HL-60 (cell line): ENCODE measurements around the gene FBLN7.

Source experiments
- DNase-seq, 2 experiments: peaks; one replicate each; pipeline ENCODE4 v3.0.0-alpha.2; 2010 to 2020; ENCODE audit warnings: low read depth in 1 of 2, low spot score in 1 of 2
- H3K27ac ChIP-seq: fragments of 250-450 bp; sonication (Bioruptor Pico); replicated peaks from 2 replicates; pipeline ENCODE4 v1.5.1; 2020; ENCODE audit warnings: mild to moderate bottlenecking, moderate library complexity
- H3K27me3 ChIP-seq: fragments of 250-450 bp; sonication (Bioruptor Pico); 2 replicates; pipeline ENCODE4 v1.5.1; 2021; ENCODE audit warnings: mild to moderate bottlenecking, moderate library complexity; ENCODE audit not compliant: insufficient read depth, poor library complexity, severe bottlenecking
- H3K4me3 ChIP-seq: replicated peaks from 2 replicates; pipeline ENCODE4 v1.5.1; 2011; ENCODE audit warnings: mild to moderate bottlenecking, control low read depth, low read length; ENCODE audit not compliant: insufficient read depth
- GABPA ChIP-seq: IDR thresholded peaks from 2 replicates; pipeline ENCODE4 v1.6.1; 2012; ENCODE audit warnings: low read depth
- POLR2AphosphoS5 ChIP-seq: IDR thresholded peaks from 2 replicates; pipeline ENCODE4 v1.6.1; 2012; ENCODE audit warnings: low read depth
- SPI1 ChIP-seq: IDR thresholded peaks from 2 replicates; pipeline ENCODE4 v1.6.1; 2012; ENCODE audit warnings: low read depth, mild to moderate bottlenecking, borderline replicate concordance
- TF ChIP-seq, protein P1 (sequence below): IDR thresholded peaks from one replicate; pipeline ENCODE4 v1.5.1; 2011; ENCODE audit warnings: low read length, control low read depth, inconsistent platforms; ENCODE audit not compliant: insufficient read depth
- TF ChIP-seq, protein P2 (sequence below): IDR thresholded peaks from 2 replicates; pipeline ENCODE4 v1.6.1; 2012; ENCODE audit warnings: low read depth; ENCODE audit not compliant: insufficient replicate concordance

The FBLN7 gene

GRCh38 chr2:112220831-112221230 is 82.6 kb downstream of the FBLN7 start:
- no peaks in the 10 kb centered on the region for H3K27me3 ChIP-seq
- TF ChIP-seq POLR2AphosphoS5: no peak
- TF ChIP-seq, protein P1, sequence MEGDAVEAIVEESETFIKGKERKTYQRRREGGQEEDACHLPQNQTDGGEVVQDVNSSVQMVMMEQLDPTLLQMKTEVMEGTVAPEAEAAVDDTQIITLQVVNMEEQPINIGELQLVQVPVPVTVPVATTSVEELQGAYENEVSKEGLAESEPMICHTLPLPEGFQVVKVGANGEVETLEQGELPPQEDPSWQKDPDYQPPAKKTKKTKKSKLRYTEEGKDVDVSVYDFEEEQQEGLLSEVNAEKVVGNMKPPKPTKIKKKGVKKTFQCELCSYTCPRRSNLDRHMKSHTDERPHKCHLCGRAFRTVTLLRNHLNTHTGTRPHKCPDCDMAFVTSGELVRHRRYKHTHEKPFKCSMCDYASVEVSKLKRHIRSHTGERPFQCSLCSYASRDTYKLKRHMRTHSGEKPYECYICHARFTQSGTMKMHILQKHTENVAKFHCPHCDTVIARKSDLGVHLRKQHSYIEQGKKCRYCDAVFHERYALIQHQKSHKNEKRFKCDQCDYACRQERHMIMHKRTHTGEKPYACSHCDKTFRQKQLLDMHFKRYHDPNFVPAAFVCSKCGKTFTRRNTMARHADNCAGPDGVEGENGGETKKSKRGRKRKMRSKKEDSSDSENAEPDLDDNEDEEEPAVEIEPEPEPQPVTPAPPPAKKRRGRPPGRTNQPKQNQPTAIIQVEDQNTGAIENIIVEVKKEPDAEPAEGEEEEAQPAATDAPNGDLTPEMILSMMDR: no peak
- TF ChIP-seq GABPA: no peak
- no peak for TF ChIP-seq SPI1
- TF ChIP-seq, protein P2, sequence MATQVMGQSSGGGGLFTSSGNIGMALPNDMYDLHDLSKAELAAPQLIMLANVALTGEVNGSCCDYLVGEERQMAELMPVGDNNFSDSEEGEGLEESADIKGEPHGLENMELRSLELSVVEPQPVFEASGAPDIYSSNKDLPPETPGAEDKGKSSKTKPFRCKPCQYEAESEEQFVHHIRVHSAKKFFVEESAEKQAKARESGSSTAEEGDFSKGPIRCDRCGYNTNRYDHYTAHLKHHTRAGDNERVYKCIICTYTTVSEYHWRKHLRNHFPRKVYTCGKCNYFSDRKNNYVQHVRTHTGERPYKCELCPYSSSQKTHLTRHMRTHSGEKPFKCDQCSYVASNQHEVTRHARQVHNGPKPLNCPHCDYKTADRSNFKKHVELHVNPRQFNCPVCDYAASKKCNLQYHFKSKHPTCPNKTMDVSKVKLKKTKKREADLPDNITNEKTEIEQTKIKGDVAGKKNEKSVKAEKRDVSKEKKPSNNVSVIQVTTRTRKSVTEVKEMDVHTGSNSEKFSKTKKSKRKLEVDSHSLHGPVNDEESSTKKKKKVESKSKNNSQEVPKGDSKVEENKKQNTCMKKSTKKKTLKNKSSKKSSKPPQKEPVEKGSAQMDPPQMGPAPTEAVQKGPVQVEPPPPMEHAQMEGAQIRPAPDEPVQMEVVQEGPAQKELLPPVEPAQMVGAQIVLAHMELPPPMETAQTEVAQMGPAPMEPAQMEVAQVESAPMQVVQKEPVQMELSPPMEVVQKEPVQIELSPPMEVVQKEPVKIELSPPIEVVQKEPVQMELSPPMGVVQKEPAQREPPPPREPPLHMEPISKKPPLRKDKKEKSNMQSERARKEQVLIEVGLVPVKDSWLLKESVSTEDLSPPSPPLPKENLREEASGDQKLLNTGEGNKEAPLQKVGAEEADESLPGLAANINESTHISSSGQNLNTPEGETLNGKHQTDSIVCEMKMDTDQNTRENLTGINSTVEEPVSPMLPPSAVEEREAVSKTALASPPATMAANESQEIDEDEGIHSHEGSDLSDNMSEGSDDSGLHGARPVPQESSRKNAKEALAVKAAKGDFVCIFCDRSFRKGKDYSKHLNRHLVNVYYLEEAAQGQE: no peak
- no peak overlapping the region for H3K27ac ChIP-seq
- DNase-seq: no peak
- no peak overlapping the region for H3K4me3 ChIP-seq

DNA sequence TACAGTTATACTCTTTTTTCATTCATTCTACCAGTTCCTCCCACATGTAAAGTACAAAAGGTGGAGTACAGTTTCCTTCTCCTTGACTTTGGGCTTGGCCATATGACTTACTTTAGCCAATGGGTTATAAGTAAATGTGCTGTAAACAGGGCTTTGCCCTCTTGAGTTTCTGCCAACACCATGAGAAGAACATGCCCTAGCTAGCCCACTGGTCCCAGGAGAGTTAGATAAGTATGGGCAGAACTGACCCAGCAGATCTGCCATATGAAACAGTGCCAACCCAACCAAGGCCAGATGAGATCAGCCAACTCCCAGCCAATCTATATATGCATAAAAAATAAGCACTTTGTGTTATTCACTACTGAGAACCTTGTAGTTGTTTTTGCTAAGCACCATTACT is 91.2 kb downstream of the FBLN7 start:
- no peak overlapping the region for H3K4me3 ChIP-seq
- DNase-seq: no peak
- no peaks in the 10 kb centered on the region for H3K27me3 ChIP-seq
- H3K27ac ChIP-seq: no peak overlapping the region
- TF ChIP-seq GABPA: no peak
- TF ChIP-seq POLR2AphosphoS5: no peak
- TF ChIP-seq, protein P1: no peak
- TF ChIP-seq, protein P2: no peak
- no peak for TF ChIP-seq SPI1

DNA sequence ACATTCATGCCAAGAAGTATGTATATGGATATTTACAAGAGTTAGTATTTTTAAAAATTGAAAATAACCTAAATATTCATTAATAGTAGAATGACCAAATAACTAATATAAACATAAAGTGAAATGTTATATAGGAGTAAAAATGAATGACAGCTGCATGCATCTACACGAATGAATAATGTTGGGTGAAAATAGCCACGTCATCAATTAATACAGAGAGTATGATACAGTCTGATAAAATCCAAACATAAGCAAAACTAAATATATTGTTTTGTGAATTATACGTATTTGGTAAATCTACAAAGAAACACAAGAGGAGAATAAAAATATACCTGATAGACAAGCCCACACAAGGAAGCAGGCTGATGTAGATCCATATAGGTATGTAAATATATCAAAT is 92.2 kb downstream of the FBLN7 start:
- TF ChIP-seq, protein P1: no peak
- TF ChIP-seq SPI1 (no peak), POLR2AphosphoS5 (no peak), GABPA (no peak)
- TF ChIP-seq, protein P2: no peak
- Histone ChIP-seq H3K27me3 (no peaks in the 10 kb centered on the region), H3K27ac (no peak overlapping the region), H3K4me3 (no peak overlapping the region)
- DNase-seq: no peak
